ENCODE results near the gene DHRS9.
A peak's percentile ranks its signal among the peaks of the same experiment; 100 is the strongest.

Gene DHRS9

DNA sequence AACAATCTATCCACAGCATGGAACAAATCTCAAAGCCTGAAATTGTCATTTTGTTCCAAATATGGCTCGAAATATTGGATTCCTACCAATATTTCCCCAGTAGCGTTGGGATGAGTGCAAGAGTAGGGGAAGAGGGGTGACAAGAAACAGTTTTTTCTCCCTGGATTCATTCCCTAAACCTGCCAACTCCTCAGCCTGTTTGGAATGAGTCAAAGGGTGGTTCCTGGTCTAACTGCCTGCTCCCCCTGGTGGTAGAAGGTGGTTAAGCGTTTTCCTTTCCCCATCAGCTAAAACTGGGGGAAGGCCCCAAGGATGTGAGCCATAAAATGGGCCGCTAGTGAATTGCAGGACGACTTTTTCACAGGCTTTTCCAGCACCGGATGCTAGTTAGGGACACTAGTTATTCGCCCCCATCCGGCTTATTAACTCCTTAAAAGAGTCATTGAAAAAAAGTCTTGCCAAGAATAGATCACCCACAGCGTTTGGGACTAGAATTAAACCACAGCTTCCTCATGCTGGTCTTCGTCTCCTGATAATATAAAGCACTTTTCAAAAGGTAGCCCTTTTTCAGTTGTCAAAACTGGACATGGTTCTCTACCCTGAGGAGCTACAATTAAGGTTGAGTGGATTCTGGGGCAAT, 72.5 kb downstream of the DHRS9 start:
- H3K4me1 ChIP-seq (ENCODE audit: insufficient read depth, poor library complexity, severe bottlenecking): no peaks in the 10 kb centered on the region

DNA sequence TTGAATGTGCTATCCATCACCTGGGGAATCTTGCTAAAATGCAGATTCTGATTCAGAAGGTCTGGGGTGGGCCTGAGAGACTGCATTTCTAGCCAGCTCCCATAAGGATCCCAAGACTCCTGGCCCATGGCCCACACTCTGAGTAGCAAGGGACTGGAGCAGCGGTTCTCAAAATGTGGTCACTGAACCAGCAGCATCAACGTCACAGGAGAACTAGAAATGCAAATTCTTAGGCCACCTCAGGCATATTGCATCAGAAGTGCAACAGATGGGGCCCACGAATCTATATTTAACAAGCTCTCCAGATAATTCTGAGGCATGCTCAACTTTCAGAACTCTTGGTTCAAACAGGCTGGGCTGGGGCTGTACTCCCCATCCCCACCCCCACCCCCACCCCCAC, 74.6 kb downstream of the DHRS9 start:
- Histone ChIP-seq H3K4me1 (ENCODE audit: insufficient read depth, poor library complexity, severe bottlenecking) (no peaks in the 10 kb centered on the region), H3K27me3 (ENCODE audit: insufficient read depth, poor library complexity, severe bottlenecking) (no peaks in the 10 kb centered on the region), H3K9me3 (ENCODE audit: severe bottlenecking) (no peaks in the 10 kb centered on the region), H3K36me3 (ENCODE audit: low read depth) (no peaks in the 10 kb centered on the region), H3K4me3 (ENCODE audit: severe bottlenecking) (no peak overlapping the region), H3K27ac (ENCODE audit: poor library complexity, severe bottlenecking) (no peak overlapping the region)
- no peak for ATAC-seq (ENCODE audit: low read depth)
- no peak for DNase-seq (ENCODE audit: low spot score)
- TF ChIP-seq, protein P1, sequence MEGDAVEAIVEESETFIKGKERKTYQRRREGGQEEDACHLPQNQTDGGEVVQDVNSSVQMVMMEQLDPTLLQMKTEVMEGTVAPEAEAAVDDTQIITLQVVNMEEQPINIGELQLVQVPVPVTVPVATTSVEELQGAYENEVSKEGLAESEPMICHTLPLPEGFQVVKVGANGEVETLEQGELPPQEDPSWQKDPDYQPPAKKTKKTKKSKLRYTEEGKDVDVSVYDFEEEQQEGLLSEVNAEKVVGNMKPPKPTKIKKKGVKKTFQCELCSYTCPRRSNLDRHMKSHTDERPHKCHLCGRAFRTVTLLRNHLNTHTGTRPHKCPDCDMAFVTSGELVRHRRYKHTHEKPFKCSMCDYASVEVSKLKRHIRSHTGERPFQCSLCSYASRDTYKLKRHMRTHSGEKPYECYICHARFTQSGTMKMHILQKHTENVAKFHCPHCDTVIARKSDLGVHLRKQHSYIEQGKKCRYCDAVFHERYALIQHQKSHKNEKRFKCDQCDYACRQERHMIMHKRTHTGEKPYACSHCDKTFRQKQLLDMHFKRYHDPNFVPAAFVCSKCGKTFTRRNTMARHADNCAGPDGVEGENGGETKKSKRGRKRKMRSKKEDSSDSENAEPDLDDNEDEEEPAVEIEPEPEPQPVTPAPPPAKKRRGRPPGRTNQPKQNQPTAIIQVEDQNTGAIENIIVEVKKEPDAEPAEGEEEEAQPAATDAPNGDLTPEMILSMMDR (IDR thresholded peaks at IDR 0.05; ENCODE audit: poor library complexity, severe bottlenecking): no peak

More for the DNA sequence above, 72.5 kb downstream of the DHRS9 start:
- no peak overlapping the region for H3K4me3 ChIP-seq (ENCODE audit: severe bottlenecking)
- no peaks in the 10 kb centered on the region for H3K36me3 ChIP-seq (ENCODE audit: low read depth)
- H3K27ac ChIP-seq (ENCODE audit: poor library complexity, severe bottlenecking): no peak overlapping the region
- TF ChIP-seq, protein P1 (IDR thresholded peaks at IDR 0.05; ENCODE audit: poor library complexity, severe bottlenecking): peak; percentile 89
- no peaks in the 10 kb centered on the region for H3K27me3 ChIP-seq (ENCODE audit: insufficient read depth, poor library complexity, severe bottlenecking)
- ATAC-seq (ENCODE audit: low read depth) (peak; percentile 75), DNase-seq (ENCODE audit: low spot score) (no peak)
- H3K9me3 ChIP-seq (ENCODE audit: severe bottlenecking): no peaks in the 10 kb centered on the region
